IPS-18c (cell line): ENCODE measurements around the gene CALHM1.

ENCODE experiments used
- H3K4me3 ChIP-seq: 2 replicates; pipeline ENCODE4 v1.7.0; 2013; ENCODE audit warnings: low read depth, mild to moderate bottlenecking, low read length, moderate library complexity; ENCODE audit not compliant: insufficient read depth
- H3K9me3 ChIP-seq: one replicate; pipeline ENCODE4 v1.6.1; 2013; ENCODE audit warnings: mild to moderate bottlenecking, low read length, moderate library complexity; ENCODE audit not compliant: control insufficient read depth, insufficient read depth

CALHM1 gene

DNA sequence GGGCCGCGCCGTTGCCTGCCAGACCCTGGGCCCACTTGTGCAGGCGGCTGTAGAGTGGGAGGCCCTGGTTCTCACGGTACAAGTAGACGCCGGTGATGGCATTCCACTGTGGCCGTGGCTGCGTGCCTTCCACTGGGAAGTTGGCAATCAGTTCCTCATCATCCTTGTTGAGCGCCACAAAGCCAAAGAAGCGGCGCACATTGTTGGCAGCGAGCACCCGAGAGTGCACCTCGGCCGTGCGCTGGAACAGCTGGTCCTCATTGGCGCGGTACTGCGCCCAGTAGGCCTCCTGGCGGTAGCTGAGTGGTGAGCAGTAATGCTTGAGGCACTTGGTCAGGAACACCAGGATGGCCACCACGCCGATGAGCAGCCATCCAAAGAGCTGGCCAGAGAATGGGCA is 11.5 kb downstream of the CALHM1 start:
- H3K9me3 ChIP-seq, result peaks cover 3% of the 10 kb centered on the region
- no peak overlapping the region for H3K4me3 ChIP-seq

GRCh38 chr10:103445767-103446567 is 12.7 kb downstream of the CALHM1 start:
- no peak overlapping the region for H3K4me3 ChIP-seq

DNA sequence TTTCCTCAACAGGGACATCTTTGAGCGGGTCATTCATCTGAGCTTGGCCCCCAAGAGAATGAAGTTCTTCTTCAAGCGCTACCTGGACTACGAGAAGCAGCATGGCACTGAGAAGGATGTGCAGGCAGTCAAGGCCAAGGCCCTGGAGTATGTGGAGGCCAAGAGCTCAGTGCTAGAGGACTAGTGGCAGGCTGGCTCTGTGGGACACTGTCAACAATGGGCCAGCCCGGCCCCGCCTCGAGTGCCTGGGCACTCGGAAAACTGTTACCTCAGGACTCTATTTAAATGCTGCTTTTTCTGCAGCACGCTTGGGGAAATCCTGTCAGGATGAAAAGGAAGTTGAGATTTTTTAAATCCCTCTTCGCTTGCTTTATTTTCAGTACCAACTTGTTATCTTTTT is 13.3 kb downstream of the CALHM1 start:
- peaks cover 3% of the 10 kb centered on the region for H3K9me3 ChIP-seq
- H3K4me3 ChIP-seq, result no peak overlapping the region

More at GRCh38 chr10:103445767-103446567, 12.7 kb downstream of the CALHM1 start:
- H3K9me3 ChIP-seq, result peaks cover 3% of the 10 kb centered on the region

GRCh38 chr10:103444478-103444877 is 14.2 kb downstream of the CALHM1 start:
- Histone ChIP-seq H3K4me3 (no peak overlapping the region), H3K9me3 (peaks cover 3% of the 10 kb centered on the region)

GRCh38 chr10:103443475-103444185 is 15.1 kb downstream of the CALHM1 start:
- H3K4me3 ChIP-seq, result no peak overlapping the region
- H3K9me3 ChIP-seq, result peaks cover 3% of the 10 kb centered on the region

DNA sequence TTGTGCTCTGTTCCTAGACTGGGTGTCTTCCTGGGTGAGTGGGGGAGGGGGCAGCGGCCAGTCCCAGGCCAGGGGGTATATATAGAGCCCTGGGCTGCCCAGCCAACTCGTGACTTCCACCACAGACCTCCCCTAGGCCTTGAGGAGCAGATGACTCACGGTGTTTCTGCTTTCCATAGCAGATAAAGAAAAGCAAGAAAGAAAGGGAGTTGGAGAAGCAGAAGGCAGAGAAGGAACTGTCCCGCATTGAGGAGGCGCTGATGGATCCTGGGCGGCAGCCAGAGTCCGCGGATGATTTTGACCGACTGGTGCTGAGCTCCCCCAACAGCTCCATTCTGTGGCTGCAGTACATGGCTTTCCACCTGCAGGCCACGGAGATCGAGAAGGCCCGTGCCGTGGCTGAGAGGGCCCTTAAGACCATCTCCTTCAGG is 16.7 kb downstream of the CALHM1 start:
- peaks cover 3% of the 10 kb centered on the region for H3K9me3 ChIP-seq
- H3K4me3 ChIP-seq, result no peak overlapping the region

DNA sequence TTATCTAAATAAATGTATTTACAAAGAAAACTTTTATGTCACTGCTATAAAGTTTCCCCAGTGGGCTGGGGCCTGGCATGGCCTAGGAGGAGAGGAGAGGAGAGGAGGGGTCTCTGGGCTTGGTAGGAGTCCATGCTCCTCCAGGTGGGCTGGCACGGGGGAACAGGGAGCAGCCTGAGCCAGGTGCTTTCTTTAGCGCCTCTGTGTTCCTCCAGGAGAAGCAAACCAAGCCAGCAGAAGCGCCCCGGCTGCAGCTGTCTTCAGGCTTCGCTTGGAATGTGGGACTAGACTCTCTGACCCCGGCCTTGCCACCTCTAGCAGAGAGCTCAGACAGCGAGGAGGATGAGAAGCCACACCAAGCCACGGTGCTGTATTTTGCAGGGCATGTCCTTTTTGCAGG is 17.1 kb downstream of the CALHM1 start:
- Histone ChIP-seq H3K9me3 (peaks cover 3% of the 10 kb centered on the region), H3K4me3 (no peak overlapping the region)

DNA sequence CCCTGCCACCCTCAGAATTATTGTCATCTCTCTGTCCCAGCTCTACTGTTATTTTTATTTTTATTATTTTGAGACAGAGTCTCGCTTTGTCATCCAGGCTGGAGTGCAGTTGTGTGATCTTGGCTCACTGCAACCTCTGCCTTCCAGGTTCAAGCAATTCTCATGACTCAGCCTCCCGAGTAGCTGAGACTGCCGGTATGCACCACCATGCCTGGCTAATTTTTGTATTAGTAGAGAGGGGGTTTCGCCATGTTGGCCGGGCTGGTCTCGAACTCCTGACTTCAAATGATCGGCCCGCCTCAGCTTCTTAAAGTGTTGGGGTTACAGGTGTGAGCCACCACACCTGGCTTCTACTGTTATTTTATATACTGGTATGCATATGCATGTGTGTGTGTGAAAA is 17.5 kb downstream of the CALHM1 start:
- peaks cover 3% of the 10 kb centered on the region for H3K9me3 ChIP-seq
- no peak overlapping the region for H3K4me3 ChIP-seq

DNA sequence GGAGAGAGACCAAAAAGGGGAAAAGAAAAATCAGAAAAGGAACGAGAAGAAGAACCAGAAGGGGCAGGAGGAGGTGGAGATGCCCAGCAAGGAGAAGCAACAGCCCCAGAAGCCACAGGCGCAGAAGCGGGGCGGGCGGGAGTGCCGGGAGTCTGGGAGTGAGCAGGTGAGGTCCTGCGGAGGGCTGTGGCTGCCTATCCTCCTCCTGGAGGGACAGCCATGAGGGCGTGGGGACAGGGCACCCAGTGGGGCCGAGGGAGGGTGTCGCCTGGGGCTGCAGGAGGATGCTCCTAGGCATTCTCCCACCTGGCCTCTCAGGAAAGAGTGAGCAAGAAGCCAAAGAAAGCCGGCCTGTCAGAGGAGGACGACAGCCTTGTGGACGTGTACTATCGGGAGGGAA is 18.3 kb downstream of the CALHM1 start:
- Histone ChIP-seq H3K4me3 (no peak overlapping the region), H3K9me3 (peaks cover 3% of the 10 kb centered on the region)

- Histone ChIP-seq H3K9me3 (peaks cover 3% of the 10 kb centered on the region), H3K4me3 (no peak overlapping the region)
These were observed 18.9 kb downstream of the CALHM1 start for GRCh38 chr10:103439776-103440175.

DNA sequence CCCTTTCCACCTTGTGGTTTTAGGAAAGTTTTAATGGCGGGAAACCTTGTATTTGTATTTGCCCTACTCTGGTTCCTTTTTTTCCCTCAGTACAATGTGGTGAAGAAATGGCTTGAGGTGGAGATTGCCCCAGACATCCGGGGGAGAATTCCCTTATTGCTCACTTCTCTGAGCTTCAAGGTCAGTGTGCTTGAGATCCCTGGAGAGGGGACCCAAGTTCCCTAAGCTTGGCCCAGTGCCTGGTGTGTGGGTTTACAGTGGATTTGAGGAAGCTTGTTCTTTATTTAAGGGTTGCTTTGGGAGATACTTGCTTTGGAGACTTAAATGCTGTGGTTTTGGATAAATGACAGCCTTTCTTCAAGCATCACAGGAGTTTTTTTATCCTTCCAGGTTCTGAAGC is 24.8 kb downstream of the CALHM1 start:
- no peak overlapping the region for H3K4me3 ChIP-seq
- H3K9me3 ChIP-seq, result no peaks in the 10 kb centered on the region

- Histone ChIP-seq H3K4me3 (no peak overlapping the region), H3K9me3 (no peaks in the 10 kb centered on the region)
These were observed 26.8 kb downstream of the CALHM1 start for GRCh38 chr10:103431902-103432301.

DNA sequence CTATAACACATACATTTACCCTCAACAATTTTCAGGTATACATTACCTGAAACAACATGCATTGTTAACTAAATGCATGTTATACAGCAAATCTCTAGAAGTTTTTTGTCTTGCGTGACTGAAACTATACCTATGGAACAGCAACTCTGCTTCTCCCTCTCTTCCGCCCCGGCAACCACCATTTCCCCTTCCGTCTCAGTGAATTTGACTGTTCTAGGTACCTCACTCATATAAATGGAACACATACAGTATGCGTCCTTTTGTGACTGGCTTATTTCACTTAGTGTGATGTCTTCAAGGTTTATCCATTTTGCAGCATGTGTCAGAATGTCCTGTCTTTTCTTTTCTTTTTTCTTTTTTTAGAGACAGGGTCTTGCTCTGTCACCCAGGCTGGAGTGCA is 29.1 kb downstream of the CALHM1 start:
- H3K4me3 ChIP-seq, result no peak overlapping the region
- peaks cover 2% of the 10 kb centered on the region for H3K9me3 ChIP-seq

GRCh38 chr10:103428989-103429643 is 29.6 kb downstream of the CALHM1 start:
- Histone ChIP-seq H3K9me3 (peaks cover 2% of the 10 kb centered on the region), H3K4me3 (no peak overlapping the region)

- H3K4me3 ChIP-seq, result no peak overlapping the region
- peaks cover 2% of the 10 kb centered on the region for H3K9me3 ChIP-seq
These were observed 30.8 kb downstream of the CALHM1 start for GRCh38 chr10:103427866-103428265.

GRCh38 chr10:103423748-103424147 is 35.0 kb downstream of the CALHM1 start:
- no peak overlapping the region for H3K4me3 ChIP-seq
- H3K9me3 ChIP-seq, result peaks cover 2% of the 10 kb centered on the region

GRCh38 chr10:103419101-103419500 is 39.6 kb downstream of the CALHM1 start:
- H3K4me3 ChIP-seq, result no peak overlapping the region
- H3K9me3 ChIP-seq, result no peaks in the 10 kb centered on the region

- Histone ChIP-seq H3K9me3 (no peaks in the 10 kb centered on the region), H3K4me3 (no peak overlapping the region)
These were observed 41.1 kb downstream of the CALHM1 start for GRCh38 chr10:103417601-103418000.
